ENCODE measurements around the gene PSMG3.
"Not testable (repeated sequence)": the region's sequence is repeated elsewhere in the genome, so short reads cannot be mapped to it uniquely, and the experiment has no call there.

The PSMG3 gene

GRCh38 chr7:1596181-1597043 lies 26.6 kb upstream of the PSMG3 start:
- no peak for DNase-seq (ENCODE audit: low read depth in 3 of 3)

- no peak for DNase-seq (ENCODE audit: low read depth in 3 of 3)
Measured at GRCh38 chr7:1595636-1596035, 25.8 kb upstream of the PSMG3 start.

GRCh38 chr7:1595027-1595426 lies 25.2 kb upstream of the PSMG3 start:
- DNase-seq (ENCODE audit: low read depth in 3 of 3): no peak

GRCh38 chr7:1593904-1594421 lies 24.1 kb upstream of the PSMG3 start:
- no peak for DNase-seq (ENCODE audit: low read depth in 3 of 3)

- no peak for DNase-seq (ENCODE audit: low read depth in 3 of 3)
Measured at GRCh38 chr7:1593091-1593866, 23.4 kb upstream of the PSMG3 start.

- DNase-seq (ENCODE audit: low read depth in 3 of 3): no peak
Measured at GRCh38 chr7:1592299-1592871, 22.6 kb upstream of the PSMG3 start.

GRCh38 chr7:1591876-1592275 lies 22.0 kb upstream of the PSMG3 start:
- DNase-seq (ENCODE audit: low read depth in 3 of 3): no peak

GRCh38 chr7:1591396-1591795 lies 21.6 kb upstream of the PSMG3 start:
- DNase-seq (ENCODE audit: low read depth in 3 of 3): no peak

- no peak for DNase-seq (ENCODE audit: low read depth in 3 of 3)
Measured at GRCh38 chr7:1590887-1591286, 21.1 kb upstream of the PSMG3 start.

- no peak for DNase-seq (ENCODE audit: low read depth in 3 of 3)
Measured at GRCh38 chr7:1590476-1590875, 20.6 kb upstream of the PSMG3 start.

GRCh38 chr7:1588978-1589377 lies 19.1 kb upstream of the PSMG3 start:
- no peak for DNase-seq (ENCODE audit: low read depth in 3 of 3)

GRCh38 chr7:1587738-1588137 lies 17.9 kb upstream of the PSMG3 start:
- no peak for DNase-seq (ENCODE audit: low read depth in 3 of 3)

GRCh38 chr7:1586827-1587705 lies 17.2 kb upstream of the PSMG3 start:
- no peak for DNase-seq (ENCODE audit: low read depth in 3 of 3)

- DNase-seq (ENCODE audit: low read depth in 3 of 3): no peak
Measured at GRCh38 chr7:1586126-1586826, 16.4 kb upstream of the PSMG3 start.

GRCh38 chr7:1585142-1585981 lies 15.5 kb upstream of the PSMG3 start:
- DNase-seq (ENCODE audit: low read depth in 3 of 3): no peak

- DNase-seq (ENCODE audit: low read depth in 3 of 3): no peak
Measured at GRCh38 chr7:1584700-1585099, 14.9 kb upstream of the PSMG3 start.

GRCh38 chr7:1583241-1583930 lies 13.6 kb upstream of the PSMG3 start:
- DNase-seq (ENCODE audit: low read depth in 3 of 3): not testable (repeated sequence)

- no peak for DNase-seq (ENCODE audit: low read depth in 3 of 3)
Measured at GRCh38 chr7:1580422-1581030, 10.7 kb upstream of the PSMG3 start.

All from stimulated activated CD4-positive, alpha-beta T cell treated with anti-CD3 and anti-CD28 coated beads, TNF-alpha, amount 100 ng/mL, for 48 hours (primary cell).